Activated naive CD4-positive, alpha-beta T cell treated with Interleukin-2 at 50 U/mL for 16 hours (primary cell): ENCODE measurements around the gene MMRN1.

Experiments used
- DNase-seq: peaks from one replicate; pipeline ENCODE4 v3.0.0-alpha.2; 2020

The MMRN1 gene

DNA sequence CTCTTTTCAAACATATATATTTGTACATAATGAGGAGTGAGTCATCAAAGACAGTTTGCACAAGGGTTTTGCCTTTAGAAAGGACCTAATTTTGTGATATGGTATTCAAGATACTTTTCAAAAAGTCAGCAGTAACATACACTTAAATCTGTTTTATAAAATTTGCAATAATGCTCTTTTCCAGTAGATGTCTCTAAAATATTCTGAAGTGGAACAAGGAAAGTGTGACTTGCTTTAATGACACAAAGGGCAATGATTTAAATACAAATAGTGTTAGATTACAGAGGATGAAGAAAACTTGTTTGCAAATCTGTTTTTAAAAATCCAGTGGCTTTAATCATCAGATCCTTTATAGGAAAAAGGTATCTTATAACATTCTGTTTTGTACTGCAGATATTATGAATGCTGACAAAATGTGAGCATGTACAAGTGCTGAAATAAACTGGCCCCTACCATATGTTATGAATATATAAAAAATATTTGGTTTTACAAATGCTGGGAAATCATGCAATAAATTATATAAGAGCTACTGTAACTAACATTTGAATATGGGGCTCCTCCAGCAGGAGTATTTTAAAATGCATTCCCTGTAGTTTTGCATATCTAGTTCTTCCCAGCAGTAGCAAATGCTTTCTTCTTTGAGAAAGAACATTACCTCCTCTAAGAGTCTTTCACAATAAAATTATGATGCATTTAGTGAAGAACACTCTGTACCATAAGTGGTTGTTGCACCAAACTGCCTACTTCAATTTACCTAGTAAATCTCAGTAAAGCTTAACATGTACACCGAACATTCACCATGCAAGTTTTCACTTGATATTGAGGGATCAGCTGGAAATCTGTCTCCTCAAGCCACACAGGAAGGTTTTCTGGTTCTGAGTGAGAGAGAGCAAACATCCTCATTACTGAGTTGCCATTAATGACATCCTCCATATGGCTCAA lies 20.2 kb downstream of the MMRN1 start:
- DNase-seq, result no peak

DNA sequence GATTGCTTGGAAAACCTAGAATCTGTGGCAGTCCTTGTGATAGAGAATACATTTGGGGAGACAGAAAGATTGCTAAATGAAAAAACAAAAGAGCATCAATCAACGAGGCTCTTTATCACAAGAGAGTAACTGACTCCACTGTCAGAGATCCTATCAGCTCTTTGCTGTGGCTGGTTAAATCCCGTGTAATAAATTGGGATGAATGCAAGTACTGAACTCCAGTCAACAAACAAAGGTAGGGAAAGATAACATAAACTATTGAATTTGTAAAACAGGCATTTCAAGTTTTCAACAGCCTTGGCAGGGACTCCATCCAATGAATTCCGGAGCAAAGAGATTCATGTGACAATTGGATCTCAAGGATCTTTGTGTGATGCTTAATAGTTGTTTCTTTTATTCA lies 21.3 kb downstream of the MMRN1 start:
- DNase-seq, result no peak

DNA sequence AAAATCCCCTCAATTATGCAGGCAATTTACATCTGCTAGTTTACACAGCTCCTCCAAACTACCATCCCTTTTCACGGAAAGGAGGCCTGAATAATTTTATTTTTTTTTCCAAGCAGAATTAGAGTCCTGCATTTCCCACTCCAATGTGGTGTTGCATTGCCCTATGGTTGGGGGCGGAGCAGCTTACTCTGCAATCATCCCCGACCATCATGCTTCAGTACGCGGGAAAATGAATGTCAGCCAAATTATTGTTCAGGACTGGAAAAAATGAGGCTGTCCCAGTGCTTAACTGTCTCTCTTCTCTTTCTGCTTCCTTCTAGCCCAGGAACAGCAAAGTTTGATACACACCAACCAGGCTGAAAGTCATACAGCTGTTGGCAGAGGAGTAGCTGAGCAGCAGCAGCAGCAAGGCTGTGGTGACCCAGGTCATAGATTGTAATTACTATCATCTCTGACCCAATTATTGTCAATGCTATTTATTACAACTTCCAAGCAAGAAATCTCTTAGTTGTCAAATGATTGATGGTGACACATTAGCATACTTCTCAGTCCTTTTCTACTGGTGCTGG lies 28.3 kb downstream of the MMRN1 start:
- DNase-seq, result no peak

DNA sequence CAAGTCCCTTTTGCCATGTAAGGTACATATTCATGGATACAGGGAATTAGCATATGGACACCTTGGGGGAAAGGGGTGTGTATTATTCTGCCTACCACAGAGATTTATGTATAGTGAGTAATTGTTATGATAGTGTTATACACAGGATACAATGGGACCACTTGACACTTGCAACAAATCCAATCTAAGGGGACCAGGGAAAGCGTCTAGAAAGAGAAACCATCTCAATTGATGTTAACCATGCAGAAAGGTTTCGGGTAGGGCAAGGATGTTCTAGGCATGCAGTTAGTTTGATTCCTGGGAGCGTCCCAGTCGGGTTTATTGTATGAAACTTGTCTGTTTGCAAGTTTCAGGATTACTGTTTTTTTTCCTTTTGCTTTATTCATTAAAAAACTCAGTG lies 34.2 kb downstream of the MMRN1 start:
- DNase-seq, result no peak

GRCh38 chr4:89929425-89930159 lies 34.9 kb downstream of the MMRN1 start:
- peak; percentile 5 for DNase-seq

DNA sequence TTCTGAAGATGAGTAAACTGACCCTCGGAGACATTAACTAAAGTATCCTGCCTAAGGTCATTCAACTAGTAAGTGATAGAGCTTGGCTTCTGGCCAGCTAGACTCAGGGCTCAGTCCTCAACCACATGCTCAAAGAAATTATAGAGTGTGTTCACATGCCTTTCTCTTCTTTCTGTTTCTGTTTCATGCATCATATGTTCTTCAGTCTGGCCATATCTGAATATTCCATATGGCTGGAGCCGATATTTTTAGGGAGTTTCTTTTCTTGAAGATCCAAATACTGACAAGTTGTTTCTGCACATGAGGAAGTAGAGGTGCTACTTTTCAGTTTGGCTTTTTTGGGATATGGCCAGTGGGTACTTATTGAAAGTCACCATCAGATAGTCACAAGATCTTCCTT lies 44.9 kb downstream of the MMRN1 start:
- no peak for DNase-seq

- no peak for DNase-seq
Measured at GRCh38 chr4:89939994-89940393, 45.3 kb downstream of the MMRN1 start.

DNA sequence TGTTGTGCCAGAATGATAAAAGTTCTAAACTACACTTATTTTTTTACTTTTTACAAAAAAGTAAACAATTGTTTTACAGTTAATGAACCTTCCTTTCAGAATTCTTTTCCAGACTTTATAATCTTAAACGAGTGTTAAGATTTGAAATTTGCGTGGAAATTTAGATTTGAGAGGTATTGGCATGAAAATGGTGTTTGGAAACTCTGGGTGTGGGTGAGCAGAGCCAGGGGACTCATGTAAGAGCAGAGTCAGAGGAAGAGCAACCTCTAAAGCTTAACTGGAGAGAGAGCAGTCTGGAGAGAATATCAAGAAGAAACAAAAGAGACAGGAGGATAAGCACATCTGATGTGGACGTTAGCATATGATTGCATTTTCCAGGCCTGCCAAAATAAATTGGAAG lies 48.2 kb downstream of the MMRN1 start:
- DNase-seq, result no peak

GRCh38 chr4:89949782-89950387 lies 55.2 kb downstream of the MMRN1 start:
- DNase-seq, result no peak

- no peak for DNase-seq
Measured at GRCh38 chr4:89952458-89952857, 57.8 kb downstream of the MMRN1 start.

GRCh38 chr4:89954906-89955695 lies 60.4 kb downstream of the MMRN1 start:
- no peak for DNase-seq

DNA sequence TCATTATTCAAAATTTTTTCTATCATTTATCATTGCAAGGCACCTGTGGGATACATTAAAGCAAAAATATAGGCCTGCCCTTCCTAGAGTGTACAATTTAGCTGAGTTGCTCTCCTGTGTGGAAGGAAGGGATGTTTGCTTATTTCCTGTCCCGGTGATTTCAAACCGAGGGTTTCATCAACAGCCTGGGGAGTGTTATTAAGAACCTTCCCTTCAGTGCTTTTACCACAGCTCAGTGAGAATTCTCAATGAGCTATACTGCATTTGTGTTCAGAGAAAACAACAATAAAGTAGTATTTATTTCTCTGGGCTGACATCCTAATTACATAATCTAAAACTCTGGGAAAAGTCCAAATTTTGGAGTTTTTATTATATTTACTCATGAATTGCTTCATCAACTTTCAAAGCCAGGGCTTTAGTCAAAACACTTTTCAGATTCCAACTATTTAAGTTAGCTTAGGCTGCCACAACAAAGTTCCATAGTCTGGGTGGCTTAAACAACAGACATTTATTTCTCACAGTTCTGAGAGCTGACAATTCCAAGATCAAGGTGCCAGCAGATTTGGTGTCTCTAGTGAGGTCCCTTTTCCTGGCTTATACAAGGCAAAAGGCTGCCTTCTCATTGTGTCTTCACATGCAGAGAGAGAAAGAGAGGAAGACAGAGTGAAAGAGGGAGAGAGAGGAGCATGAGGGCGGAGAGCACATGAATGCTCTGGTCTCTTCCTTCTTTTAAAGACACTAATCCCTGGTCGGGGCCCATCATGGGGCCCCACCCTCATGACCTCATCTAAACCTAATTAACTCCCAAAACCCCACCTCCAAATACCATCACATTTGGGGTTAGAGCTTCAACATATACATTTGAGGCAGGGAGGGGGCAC lies 62.6 kb downstream of the MMRN1 start:
- DNase-seq, result no peak

GRCh38 chr4:89981789-89982334 lies 87.2 kb downstream of the MMRN1 start:
- no peak for DNase-seq

DNA sequence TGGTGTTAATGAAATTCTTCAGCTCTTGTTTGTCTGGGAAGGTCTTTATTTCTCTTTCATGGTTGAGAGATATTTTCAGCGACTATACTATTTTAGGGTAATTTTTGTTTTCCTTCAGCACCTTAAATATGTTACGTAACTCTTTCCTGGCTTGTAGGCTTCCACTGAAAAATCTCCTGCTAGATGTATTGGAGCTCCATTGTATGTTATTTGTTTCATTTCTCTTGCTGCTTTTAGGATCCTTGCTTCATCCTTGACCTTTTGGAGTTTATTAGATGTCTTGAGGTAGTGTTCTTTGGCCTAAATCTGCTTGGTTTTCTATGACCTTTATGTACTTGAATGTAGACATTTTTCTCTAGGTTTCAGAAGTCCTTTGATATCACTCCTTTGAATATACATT lies 93.6 kb downstream of the MMRN1 start:
- DNase-seq, result no peak

DNA sequence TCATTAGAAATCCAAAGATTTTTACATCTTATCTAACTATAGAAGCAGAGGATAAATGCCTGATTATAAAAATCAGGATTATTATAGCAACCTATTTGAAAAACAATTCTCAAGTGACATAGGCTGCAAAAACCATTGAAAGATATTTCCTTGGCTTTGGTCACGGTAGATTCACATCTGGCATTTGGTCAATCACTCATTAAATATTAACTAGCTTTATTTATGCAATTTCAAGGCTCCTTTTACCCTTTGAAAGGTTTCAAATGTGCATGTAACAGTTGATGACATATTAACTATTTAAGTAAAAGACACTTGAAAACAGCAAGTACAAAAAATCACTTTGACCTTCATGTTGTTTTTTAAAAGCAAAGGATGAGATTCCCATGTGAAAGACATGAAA lies 98.1 kb downstream of the MMRN1 start:
- DNase-seq, result no peak

GRCh38 chr4:89994176-89994873 lies 99.7 kb downstream of the MMRN1 start:
- DNase-seq, result no peak

DNA sequence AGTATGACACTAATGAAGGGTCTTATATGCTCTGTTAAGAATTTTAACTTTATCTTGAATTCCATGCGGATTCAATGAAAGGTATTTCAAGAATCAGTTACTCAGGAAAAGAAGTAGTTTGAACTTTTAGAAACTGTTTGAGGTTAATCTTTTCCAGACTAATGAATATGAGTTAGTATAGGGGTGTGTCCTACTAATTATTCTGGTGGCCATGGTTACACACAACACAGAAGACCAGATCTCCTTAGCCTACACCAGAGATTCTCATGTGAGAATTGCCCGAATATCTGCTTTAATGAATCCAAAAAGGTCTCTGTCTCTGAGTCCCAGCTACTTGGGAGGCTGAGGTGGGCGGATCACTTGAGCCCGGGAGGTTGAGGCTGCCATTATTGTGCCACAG lies 100.4 kb downstream of the MMRN1 start:
- no peak for DNase-seq

- no peak for DNase-seq
Measured at GRCh38 chr4:89995814-89996213, 101.2 kb downstream of the MMRN1 start.

GRCh38 chr4:89997171-89997704 lies 102.6 kb downstream of the MMRN1 start:
- no peak for DNase-seq

GRCh38 chr4:89998469-89999011 lies 103.9 kb downstream of the MMRN1 start:
- no peak for DNase-seq
